ENCODE data around the gene SLC16A4. TPM values are rescaled to one million over a fixed set of nuclear protein-coding genes. Genes with fewer than 3 reads are reported as not detected.
"Not testable (repeated sequence)": the region's sequence is repeated elsewhere in the genome, so short reads cannot be mapped to it uniquely, and the experiment has no call there.

SLC16A4 gene
- total RNA-seq, 1 experiment from 2014 or later, result 0.83 TPM

- Mint-ChIP-seq H3K9me3 (ENCODE audit: low read depth, unreplicated experiment) (no peaks in the 10 kb centered on the region), H3K27ac (ENCODE audit: unreplicated experiment) (peak within 1 kb of the TSS; percentile 94), H3K4me1 (ENCODE audit: low read depth, unreplicated experiment) (peaks cover 11% of the 10 kb centered on the region), H3K36me3 (ENCODE audit: insufficient read depth, unreplicated experiment) (peaks cover 22% of the 10 kb centered on the region), H3K4me3 (ENCODE audit: low read depth, unreplicated experiment) (peak within 1 kb of the TSS; percentile 99), H3K27me3 (ENCODE audit: unreplicated experiment) (no peaks in the 10 kb centered on the region)
- no peak for TF ChIP-seq CTCF (IDR thresholded peaks at IDR 0.05; ENCODE audit: unreplicated experiment)
- DNase-seq, result peak; percentile 87
- BruUV-seq (replicated peaks), result TSS peak; percentile 72
- intact Hi-C loops (cut with micrococcal nuclease; ENCODE audit: unreplicated experiment), result loop anchor here (2.0 to 5.0 kb wide), 2 partner anchors 75 to 205 kb away; no protein-coding TSS in a partner anchor
- CTCF ChIA-PET, result interaction anchor here (1.0 to 1.5 kb wide), 2 partner anchors 69 to 88 kb away, joined by 3 read pairs; no protein-coding TSS in a partner anchor
These were observed 16.7 kb upstream of the SLC16A4 start, which contains the start of gene LAMTOR5 for GRCh38 chr1:110407260-110408210. TSS of gene LAMTOR5 (minus strand) at chr1:110407694. CDS start at chr1:110407620, 74 bp downstream.

GRCh38 chr1:110406407-110406806 lies 15.6 kb upstream of the SLC16A4 start:
- H3K27me3 Mint-ChIP-seq (ENCODE audit: unreplicated experiment); BruUV-seq (replicated peaks); DNase-seq; CTCF ChIA-PET; H3K9me3 Mint-ChIP-seq (ENCODE audit: low read depth, unreplicated experiment): not testable (repeated sequence)
- peaks cover 11% of the 10 kb centered on the region for H3K4me1 Mint-ChIP-seq (ENCODE audit: low read depth, unreplicated experiment)
- peak overlapping the region; percentile 63 for H3K27ac Mint-ChIP-seq (ENCODE audit: unreplicated experiment)
- H3K36me3 Mint-ChIP-seq (ENCODE audit: insufficient read depth, unreplicated experiment), result peaks cover 22% of the 10 kb centered on the region
- intact Hi-C loops (cut with micrococcal nuclease; ENCODE audit: unreplicated experiment), result loop anchor here (2.0 to 5.0 kb wide), 2 partner anchors 74 to 204 kb away; no protein-coding TSS in a partner anchor
- peak overlapping the region; percentile 99 for H3K4me3 Mint-ChIP-seq (ENCODE audit: low read depth, unreplicated experiment)

- H3K9me3 Mint-ChIP-seq (ENCODE audit: low read depth, unreplicated experiment), result no peaks in the 10 kb centered on the region
- H3K4me1 Mint-ChIP-seq (ENCODE audit: low read depth, unreplicated experiment), result peaks cover 11% of the 10 kb centered on the region
- no peak overlapping the region for H3K4me3 Mint-ChIP-seq (ENCODE audit: low read depth, unreplicated experiment)
- no peak for DNase-seq
- no peak overlapping the region for H3K27ac Mint-ChIP-seq (ENCODE audit: unreplicated experiment)
- CTCF ChIA-PET, result interaction anchor here (0.6 to 0.7 kb wide), 2 partner anchors 51 to 92 kb away, joined by 3 to 5 read pairs; no protein-coding TSS in a partner anchor
- peaks cover 26% of the 10 kb centered on the region for H3K36me3 Mint-ChIP-seq (ENCODE audit: insufficient read depth, unreplicated experiment)
- BruUV-seq (replicated peaks), result no TSS peak
- H3K27me3 Mint-ChIP-seq (ENCODE audit: unreplicated experiment), result no peaks in the 10 kb centered on the region
- no peak for TF ChIP-seq CTCF (IDR thresholded peaks at IDR 0.05; ENCODE audit: unreplicated experiment)
- intact Hi-C loops (cut with micrococcal nuclease; ENCODE audit: unreplicated experiment), result no loop called here
These were observed 13.6 kb upstream of the SLC16A4 start for GRCh38 chr1:110404401-110404800.

- Mint-ChIP-seq H3K9me3 (ENCODE audit: low read depth, unreplicated experiment) (no peaks in the 10 kb centered on the region), H3K4me1 (ENCODE audit: low read depth, unreplicated experiment) (peaks cover 11% of the 10 kb centered on the region), H3K4me3 (ENCODE audit: low read depth, unreplicated experiment) (no peak overlapping the region), H3K27me3 (ENCODE audit: unreplicated experiment) (no peaks in the 10 kb centered on the region), H3K27ac (ENCODE audit: unreplicated experiment) (no peak overlapping the region), H3K36me3 (ENCODE audit: insufficient read depth, unreplicated experiment) (peaks cover 26% of the 10 kb centered on the region)
- CTCF ChIA-PET, result interaction anchor here (0.6 kb wide), 1 partner anchor 51 kb away, joined by 3 read pairs; no protein-coding TSS in a partner anchor
- intact Hi-C loops (cut with micrococcal nuclease; ENCODE audit: unreplicated experiment), result no loop called here
- BruUV-seq (replicated peaks), result no TSS peak
- no peak for DNase-seq
- no peak for TF ChIP-seq CTCF (IDR thresholded peaks at IDR 0.05; ENCODE audit: unreplicated experiment)
These were observed 13.0 kb upstream of the SLC16A4 start for GRCh38 chr1:110403805-110404204.

- CTCF ChIA-PET; H3K4me3 Mint-ChIP-seq (ENCODE audit: low read depth, unreplicated experiment); H3K9me3 Mint-ChIP-seq (ENCODE audit: low read depth, unreplicated experiment); H3K27ac Mint-ChIP-seq (ENCODE audit: unreplicated experiment); DNase-seq; intact Hi-C loops (cut with micrococcal nuclease; ENCODE audit: unreplicated experiment); H3K27me3 Mint-ChIP-seq (ENCODE audit: unreplicated experiment); BruUV-seq (replicated peaks): not testable (repeated sequence)
- Mint-ChIP-seq H3K36me3 (ENCODE audit: insufficient read depth, unreplicated experiment) (peaks cover 14% of the 10 kb centered on the region), H3K4me1 (ENCODE audit: low read depth, unreplicated experiment) (peaks cover 20% of the 10 kb centered on the region)
These were observed 5.6 kb upstream of the SLC16A4 start for GRCh38 chr1:110396259-110396958.
